GM10266 (cell line): ENCODE results near the gene RPEL1.

Source experiments
- DNase-seq: peaks from one replicate; pipeline ENCODE4 v3.0.0; 2012; ENCODE audit errors: extremely low spot score
- TF ChIP-seq, protein P1 (sequence below): IDR thresholded peaks from 2 replicates; pipeline ENCODE4 v1.5.1; 2012; ENCODE audit warnings: mild to moderate bottlenecking, low read depth; ENCODE audit not compliant: control insufficient read depth, insufficient read depth; ENCODE audit errors: missing control alignments

Gene RPEL1

DNA sequence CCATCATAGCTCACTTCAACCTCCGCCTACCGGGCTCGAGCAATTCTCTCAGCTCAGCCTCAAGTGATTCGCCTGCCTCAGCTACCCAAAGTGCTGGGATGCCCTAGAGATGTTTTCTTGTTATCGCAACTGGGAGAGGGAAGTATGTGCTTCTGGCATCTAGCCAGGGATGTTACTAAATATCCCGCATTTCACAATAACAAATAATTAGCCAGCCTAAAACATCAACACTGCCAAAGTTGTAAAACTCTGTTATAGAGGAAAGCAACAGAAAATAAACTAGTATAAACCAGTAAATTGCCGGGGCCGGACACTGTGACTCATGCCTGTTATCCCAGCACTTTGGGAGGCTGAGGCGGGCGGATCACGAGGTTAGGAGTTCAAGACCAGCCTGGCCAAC, 38.5 kb downstream of the RPEL1 start:
- no peak for DNase-seq

DNA sequence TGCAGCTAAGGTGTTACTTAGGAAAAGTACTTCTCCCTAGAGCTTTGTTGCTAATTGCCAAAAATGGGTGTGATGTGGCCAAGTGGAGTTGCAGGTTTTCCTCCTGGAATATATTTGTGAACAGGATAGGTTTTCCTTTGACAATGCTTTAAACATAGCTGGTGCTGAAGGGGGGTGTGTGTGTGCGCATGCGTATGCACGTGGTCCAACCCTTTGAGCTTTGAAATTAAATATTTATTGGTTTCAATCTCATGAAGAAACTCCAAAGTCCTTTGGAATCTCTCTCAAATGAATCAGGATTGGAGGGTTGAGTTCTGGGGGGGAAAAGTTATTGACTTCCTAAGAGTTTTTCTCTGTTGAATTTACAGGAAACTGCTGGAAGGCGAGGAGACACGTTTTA, 42.3 kb downstream of the RPEL1 start:
- no peak for DNase-seq
- TF ChIP-seq, protein P1, sequence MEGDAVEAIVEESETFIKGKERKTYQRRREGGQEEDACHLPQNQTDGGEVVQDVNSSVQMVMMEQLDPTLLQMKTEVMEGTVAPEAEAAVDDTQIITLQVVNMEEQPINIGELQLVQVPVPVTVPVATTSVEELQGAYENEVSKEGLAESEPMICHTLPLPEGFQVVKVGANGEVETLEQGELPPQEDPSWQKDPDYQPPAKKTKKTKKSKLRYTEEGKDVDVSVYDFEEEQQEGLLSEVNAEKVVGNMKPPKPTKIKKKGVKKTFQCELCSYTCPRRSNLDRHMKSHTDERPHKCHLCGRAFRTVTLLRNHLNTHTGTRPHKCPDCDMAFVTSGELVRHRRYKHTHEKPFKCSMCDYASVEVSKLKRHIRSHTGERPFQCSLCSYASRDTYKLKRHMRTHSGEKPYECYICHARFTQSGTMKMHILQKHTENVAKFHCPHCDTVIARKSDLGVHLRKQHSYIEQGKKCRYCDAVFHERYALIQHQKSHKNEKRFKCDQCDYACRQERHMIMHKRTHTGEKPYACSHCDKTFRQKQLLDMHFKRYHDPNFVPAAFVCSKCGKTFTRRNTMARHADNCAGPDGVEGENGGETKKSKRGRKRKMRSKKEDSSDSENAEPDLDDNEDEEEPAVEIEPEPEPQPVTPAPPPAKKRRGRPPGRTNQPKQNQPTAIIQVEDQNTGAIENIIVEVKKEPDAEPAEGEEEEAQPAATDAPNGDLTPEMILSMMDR: no peak

More for the DNA sequence above, 38.5 kb downstream of the RPEL1 start:
- TF ChIP-seq, protein P1: no peak

DNA sequence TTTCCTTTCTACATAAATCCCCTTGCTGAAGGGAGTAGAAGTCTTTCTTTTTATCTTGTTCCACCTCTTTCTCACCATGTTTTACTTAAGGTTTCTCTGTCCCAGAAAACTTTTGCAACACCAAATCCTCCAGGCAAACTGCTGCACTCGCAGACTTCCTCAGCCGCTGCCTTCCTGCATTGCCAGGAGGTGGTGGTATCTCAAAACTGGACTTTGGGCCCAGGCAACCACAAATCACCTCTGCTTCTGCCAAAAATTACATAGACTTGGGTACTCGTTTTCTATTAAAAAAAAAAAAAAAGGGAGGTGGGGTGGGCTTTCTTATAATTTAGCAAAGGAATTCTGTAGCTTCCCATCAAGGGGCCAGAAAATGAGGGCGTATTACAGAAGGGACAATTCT, 45.9 kb downstream of the RPEL1 start:
- TF ChIP-seq, protein P1: no peak
- no peak for DNase-seq

DNA sequence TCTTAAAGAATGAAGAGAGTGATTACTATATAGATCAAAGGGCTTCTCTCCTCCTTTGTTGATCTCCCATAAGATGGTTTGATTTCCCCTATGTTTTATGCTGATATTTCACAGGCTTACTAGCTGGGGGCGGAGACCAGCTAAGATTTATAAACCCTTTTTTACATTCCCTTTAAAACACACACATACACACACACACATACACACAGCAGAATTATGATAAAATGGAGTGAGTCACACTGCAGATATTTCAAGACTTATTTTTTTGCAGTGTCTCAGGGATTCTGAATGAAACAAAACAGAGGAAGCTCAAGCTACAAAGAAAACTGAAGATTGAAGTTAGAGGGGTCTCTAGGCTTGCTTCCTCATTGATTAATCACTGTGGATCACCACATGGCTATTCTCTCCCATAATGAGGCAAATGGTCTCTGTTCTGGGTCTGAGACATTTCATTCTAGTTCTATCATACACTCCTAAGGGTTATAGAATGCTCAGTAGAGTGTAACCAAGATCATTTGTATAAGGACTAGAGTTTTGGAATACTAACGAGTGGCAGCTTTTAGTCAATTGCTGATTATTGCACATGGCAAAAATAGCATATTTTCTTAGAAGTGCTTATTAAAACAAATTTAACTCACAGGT, 49.8 kb downstream of the RPEL1 start:
- no peak for DNase-seq
- TF ChIP-seq, protein P1: no peak
